Measurements from ENCODE around the gene KCNJ16.

The KCNJ16 gene

GRCh38 chr17:70089513-70090148, 14.6 kb downstream of the KCNJ16 start:
- no peak for TF ChIP-seq CTCF (IDR thresholded peaks at IDR 0.05)

- no peak for TF ChIP-seq CTCF (IDR thresholded peaks at IDR 0.05)
These were observed 16.1 kb downstream of the KCNJ16 start for GRCh38 chr17:70091005-70091568.

GRCh38 chr17:70091696-70092095, 16.7 kb downstream of the KCNJ16 start:
- no peak for TF ChIP-seq CTCF (IDR thresholded peaks at IDR 0.05)

GRCh38 chr17:70093163-70093562, 18.1 kb downstream of the KCNJ16 start:
- TF ChIP-seq CTCF (IDR thresholded peaks at IDR 0.05): no peak

GRCh38 chr17:70095455-70095854, 20.4 kb downstream of the KCNJ16 start:
- no peak for TF ChIP-seq CTCF (IDR thresholded peaks at IDR 0.05)

- TF ChIP-seq CTCF (IDR thresholded peaks at IDR 0.05): no peak
These were observed 21.8 kb downstream of the KCNJ16 start for GRCh38 chr17:70096861-70097260.

GRCh38 chr17:70098030-70098429, 23.0 kb downstream of the KCNJ16 start:
- TF ChIP-seq CTCF (IDR thresholded peaks at IDR 0.05): no peak

GRCh38 chr17:70099294-70099693, 24.3 kb downstream of the KCNJ16 start:
- TF ChIP-seq CTCF (IDR thresholded peaks at IDR 0.05): no peak

Data from LNCAP (cell line).